DOHH2 (cell line): Measurements from ENCODE around the gene TYMS.

Experiments used
- CTCF ChIP-seq: fragments of 200-600 bp; sonication (generic); IDR thresholded peaks from one replicate; pipeline ENCODE4 v1.5.1; 2014; ENCODE audit warnings: antibody characterized with exemption, mild to moderate bottlenecking, low read depth, low read length; ENCODE audit not compliant: poor library complexity, severe bottlenecking
- EZH2phosphoT487 ChIP-seq: fragments of 200-600 bp; sonication (generic); IDR thresholded peaks from 2 replicates; pipeline ENCODE4 v1.6.1; 2017; ENCODE audit warnings: borderline replicate concordance, mild to moderate bottlenecking, antibody characterized with exemption, low read length, moderate library complexity, mixed read lengths

DNA sequence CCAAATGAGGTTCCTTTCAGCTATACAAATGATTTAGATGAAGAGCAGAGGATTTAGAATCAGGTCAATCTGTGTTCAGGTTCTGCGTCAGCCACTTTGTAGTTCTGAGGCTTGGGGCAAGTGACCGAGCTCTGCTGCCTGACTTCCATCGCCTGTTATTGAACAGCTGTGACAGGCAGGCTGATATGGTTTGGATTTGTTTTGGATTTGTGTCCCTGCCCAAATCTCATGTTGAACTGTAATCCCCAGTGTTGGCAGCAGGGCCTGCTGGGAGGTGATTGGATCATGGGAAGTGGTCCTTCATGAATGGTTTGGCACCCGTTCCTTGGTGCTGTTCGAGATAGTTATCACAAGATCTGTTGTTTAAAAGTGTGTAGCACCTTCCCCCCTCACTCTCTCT, 18.6 kb downstream of the TYMS start:
- TF ChIP-seq CTCF, result no peak
- TF ChIP-seq EZH2phosphoT487, result no peak
